ENCODE results near the gene RPS6KL1. TPM values are rescaled to one million over a fixed set of nuclear protein-coding genes. Genes with fewer than 3 reads are reported as not detected.

Gene RPS6KL1
- total RNA-seq, 1 experiment from 2014 or later: 18.8 TPM

GRCh38 chr14:74919421-74920165 is 3.5 kb downstream of the RPS6KL1 start:
- Histone ChIP-seq H4K20me1 (ENCODE audit: control insufficient read depth, insufficient read depth, insufficient read length) (no peaks in the 10 kb centered on the region), H3K18ac (ENCODE audit: insufficient read length, low read depth, low read length) (no peak overlapping the region), H4K5ac (ENCODE audit: insufficient read length, low read depth, low read length) (no peak overlapping the region), H2BK5ac (ENCODE audit: insufficient read length, low read length) (no peak overlapping the region), H2BK12ac (ENCODE audit: insufficient read length, low read depth, low read length) (no peak overlapping the region), H3K4me1 (ENCODE audit: insufficient read depth, low read length) (no peaks in the 10 kb centered on the region; the same call in 1 of the 2 replicates), H3K79me1 (ENCODE audit: insufficient read depth, low read depth, low read length, poor library complexity, severe bottlenecking) (no peaks in the 10 kb centered on the region), H4K91ac (ENCODE audit: insufficient read length, low read depth, low read length) (no peak overlapping the region), H3K23me2 (ENCODE audit: insufficient read length, low read depth, low read length, poor library complexity, severe bottlenecking) (peaks cover 4% of the 10 kb centered on the region), H3T11ph (ENCODE audit: low read length) (no peak overlapping the region), H2BK120ac (ENCODE audit: low read depth, low read length, poor library complexity, severe bottlenecking) (no peak overlapping the region), H2AFZ (ENCODE audit: low read length) (no peak overlapping the region), H3K9me3 (ENCODE audit: control insufficient read depth, low read depth, low read length) (no peaks in the 10 kb centered on the region), H3K56ac (ENCODE audit: insufficient read length, low read depth, low read length) (no peak overlapping the region), H3K23ac (ENCODE audit: insufficient read length, low read depth, low read length) (no peak overlapping the region), H2BK15ac (ENCODE audit: low read depth, low read length) (no peak overlapping the region), H3K14ac (ENCODE audit: insufficient read depth, low read length) (no peak overlapping the region), H4K8ac (replicated peaks; ENCODE audit: insufficient read length, low read depth, low read length) (no peak overlapping the region), H2AK5ac (ENCODE audit: insufficient read length, low read length) (no peak overlapping the region), H3K27ac (ENCODE audit: insufficient read length, low read depth, low read length) (no peak overlapping the region), H3K4ac (ENCODE audit: low read depth, low read length) (no peak overlapping the region), H3K4me2 (ENCODE audit: insufficient read depth, insufficient read length, low read length) (no peak overlapping the region), H2BK20ac (ENCODE audit: low read depth, low read length, poor library complexity, severe bottlenecking) (no peak overlapping the region), H3K9ac (ENCODE audit: extremely low read depth, insufficient read length, low read length) (no peak overlapping the region), H3K79me2 (ENCODE audit: insufficient read depth, low read length) (no peaks in the 10 kb centered on the region), H3K27me3 (ENCODE audit: insufficient read depth, low read length) (no peaks in the 10 kb centered on the region)
- H3K9me3 Mint-ChIP-seq: no peaks in the 10 kb centered on the region
- no peak overlapping the region for H3K4me3 Mint-ChIP-seq
- no peak for DNase-seq
- H3K4me1 Mint-ChIP-seq: peaks cover 6 to 7% of the 10 kb centered on the region in 2 experiments; a peak in 3 of 4 replicates
- WGBS (ENCODE audit: extremely low coverage, insufficient read length, low lambda C conversion rate): no CpG with 5 or more reads among the region's 22 CpGs
- TF ChIP-seq CTCF (conservative IDR thresholded peaks at IDR 0.05): no peak
- H3K27ac Mint-ChIP-seq: no peak overlapping the region
- peaks cover 0 to 6% (median 0%) of the 10 kb centered on the region in 3 experiments; a peak in 2 of 7 replicates for H3K36me3 Mint-ChIP-seq (ENCODE audit: insufficient read depth in 1 of 3, low read depth in 3 of 3)
- H3K27me3 Mint-ChIP-seq (ENCODE audit: low read depth): peaks cover 6% of the 10 kb centered on the region
